HG03066 (cell line): ENCODE measurements around the gene SLC6A17.

Experiments used
- ATAC-seq: cut with Tn5 transposase; IDR thresholded peaks from one replicate; pipeline ENCODE4 v1.9.1; 2021; ENCODE audit warnings: low read depth; ENCODE audit not compliant: unreplicated experiment

Gene SLC6A17

GRCh38 chr1:110150330-110151174 lies at the start of gene SLC6A17:
SLC6A17 (plus strand) TSS chr1:110150494; CDS start chr1:110166930, 16,436 bp downstream.
- ATAC-seq = no peak

- ATAC-seq = no peak
These were observed 48.2 kb upstream of the SLC6A17 start for GRCh38 chr1:110102081-110102480.

GRCh38 chr1:110106013-110106941 lies 44.0 kb upstream of the SLC6A17 start:
- no peak for ATAC-seq

- no peak for ATAC-seq
These were observed 42.3 kb upstream of the SLC6A17 start for GRCh38 chr1:110107867-110108469.

- ATAC-seq = no peak
These were observed 39.2 kb upstream of the SLC6A17 start for GRCh38 chr1:110111081-110111480.

- ATAC-seq = no peak
These were observed 38.2 kb upstream of the SLC6A17 start, which contains the start of gene UBL4B for GRCh38 chr1:110112143-110112542. UBL4B (plus strand) TSS chr1:110112443; CDS start chr1:110112535, 92 bp downstream.

- no peak for ATAC-seq
These were observed 37.6 kb upstream of the SLC6A17 start for GRCh38 chr1:110112656-110113055.

GRCh38 chr1:110113551-110113950 lies 36.7 kb upstream of the SLC6A17 start:
- no peak for ATAC-seq

- ATAC-seq = no peak
These were observed 36.1 kb upstream of the SLC6A17 start for GRCh38 chr1:110114173-110114572.

- ATAC-seq = no peak
These were observed 35.5 kb upstream of the SLC6A17 start for GRCh38 chr1:110114784-110115183.

- no peak for ATAC-seq
These were observed 31.5 kb upstream of the SLC6A17 start for GRCh38 chr1:110118636-110119396.

GRCh38 chr1:110119843-110120242 lies 30.5 kb upstream of the SLC6A17 start:
- ATAC-seq = no peak

- no peak for ATAC-seq
These were observed 29.2 kb upstream of the SLC6A17 start for GRCh38 chr1:110120960-110121561.

- ATAC-seq = no peak
These were observed 27.1 kb upstream of the SLC6A17 start for GRCh38 chr1:110123224-110123623.

GRCh38 chr1:110125810-110126209 lies 24.5 kb upstream of the SLC6A17 start:
- ATAC-seq = no peak

- ATAC-seq = no peak
These were observed 20.1 kb upstream of the SLC6A17 start for GRCh38 chr1:110130113-110130591.

- ATAC-seq = no peak
These were observed 19.3 kb upstream of the SLC6A17 start for GRCh38 chr1:110130989-110131388.

GRCh38 chr1:110132682-110133081 lies 17.6 kb upstream of the SLC6A17 start:
- no peak for ATAC-seq

- no peak for ATAC-seq
These were observed 16.9 kb upstream of the SLC6A17 start for GRCh38 chr1:110133436-110133835.
